Activated CD8-positive, alpha-beta memory T cell treated with anti-CD3 and anti-CD28 coated beads for 36 hours (primary cell): Measurements from ENCODE around the gene PLCG2. TPM values are rescaled to one million over a fixed set of nuclear protein-coding genes. Genes with fewer than 3 reads are reported as not detected.

ENCODE experiments used
- CTCF ChIA-PET: fragments of 350-600 bp; sonication (Branson Sonifier 250); formaldehyde crosslinking; loops from one replicate; lab custom pipeline; 2021; ENCODE audit warnings: antibody characterized with exemption; lab: Charles Lee
- POLR2A ChIA-PET: fragments of 350-600 bp; sonication (Branson Sonifier 250); formaldehyde crosslinking; loops from one replicate; lab custom pipeline; 2021; ENCODE audit warnings: antibody characterized with exemption; lab: Charles Lee
- total RNA-seq, 2 experiments: library from RNA; stranded (reverse); gene quantifications; one replicate each; pipeline ENCODE4 v1.2.3, GENCODE V29; 2021

PLCG2 gene
- total RNA-seq, 2 experiments from 2014 or later = 16.6 to 18.2 TPM

- CTCF ChIA-PET = no interaction called here
- POLR2A ChIA-PET = no interaction called here
Measured at GRCh38 chr16:81879625-81880024, 100.5 kb downstream of the PLCG2 start.

DNA sequence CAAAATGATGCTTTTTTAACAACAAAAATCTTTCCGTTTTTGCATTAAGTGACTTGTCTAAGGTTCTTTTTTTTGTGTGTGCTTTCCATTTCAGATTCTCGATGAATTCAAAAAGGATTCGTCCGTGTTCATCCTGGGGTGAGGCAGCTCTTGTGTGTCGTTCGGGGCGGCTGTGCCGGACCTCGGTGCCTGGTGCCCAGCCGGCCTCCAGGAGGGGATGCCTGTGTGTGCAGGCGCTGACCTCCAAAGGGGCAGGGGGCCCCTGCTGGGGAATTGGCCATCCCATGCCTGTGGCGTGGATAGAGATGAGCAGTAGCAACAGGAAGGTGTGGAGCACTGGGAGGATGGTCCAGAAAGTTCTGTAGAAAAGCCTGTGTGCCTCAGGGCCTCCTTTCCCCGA lies 101.7 kb downstream of the PLCG2 start:
- CTCF ChIA-PET = no interaction called here
- POLR2A ChIA-PET = no interaction called here

- CTCF ChIA-PET = no interaction called here
- POLR2A ChIA-PET = no interaction called here
Measured at GRCh38 chr16:81881228-81881627, 102.1 kb downstream of the PLCG2 start.

GRCh38 chr16:81882559-81882958 lies 103.5 kb downstream of the PLCG2 start:
- ChIA-PET CTCF (no interaction called here), POLR2A (no interaction called here)

DNA sequence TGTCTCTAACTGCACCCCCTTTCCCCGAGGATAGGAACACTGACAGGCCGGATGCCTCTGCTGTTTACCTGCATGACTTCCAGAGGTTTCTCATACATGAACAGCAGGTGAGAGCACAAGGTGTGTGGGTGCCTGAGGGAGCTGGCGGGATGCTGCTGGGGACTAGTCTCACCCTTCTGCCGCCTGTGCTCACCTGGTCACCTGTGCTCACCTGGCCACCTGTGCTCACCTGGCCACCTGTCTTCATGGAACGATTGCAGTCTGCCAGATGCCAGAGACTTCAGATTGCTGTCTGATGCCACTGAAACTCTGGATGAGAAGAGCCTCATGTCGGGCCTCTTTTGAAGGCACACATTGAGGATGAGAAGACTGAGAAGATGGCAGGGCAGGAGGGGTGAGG lies 104.1 kb downstream of the PLCG2 start:
- POLR2A ChIA-PET = no interaction called here
- CTCF ChIA-PET = no interaction called here

- ChIA-PET CTCF (interaction anchor here (0.7 kb wide), 1 partner anchor 10 kb away, joined by 3 read pairs; no protein-coding TSS in a partner anchor), POLR2A (no interaction called here)
Measured at GRCh38 chr16:81885976-81886586, 107.0 kb downstream of the PLCG2 start.

GRCh38 chr16:81888520-81889394 lies 109.7 kb downstream of the PLCG2 start:
- CTCF ChIA-PET = interaction anchor here (0.5 to 1.0 kb wide), 2 partner anchors 148 to 342 kb away, joined by 3 read pairs; no protein-coding TSS in a partner anchor
- POLR2A ChIA-PET = no interaction called here

- ChIA-PET POLR2A (no interaction called here), CTCF (interaction anchor here (0.7 kb wide), 1 partner anchor 336 kb away, joined by 3 read pairs; no protein-coding TSS in a partner anchor)
Measured at GRCh38 chr16:81891736-81892364, 112.8 kb downstream of the PLCG2 start.

- ChIA-PET POLR2A (no interaction called here), CTCF (no interaction called here)
Measured at GRCh38 chr16:81894592-81894991, 115.5 kb downstream of the PLCG2 start.

DNA sequence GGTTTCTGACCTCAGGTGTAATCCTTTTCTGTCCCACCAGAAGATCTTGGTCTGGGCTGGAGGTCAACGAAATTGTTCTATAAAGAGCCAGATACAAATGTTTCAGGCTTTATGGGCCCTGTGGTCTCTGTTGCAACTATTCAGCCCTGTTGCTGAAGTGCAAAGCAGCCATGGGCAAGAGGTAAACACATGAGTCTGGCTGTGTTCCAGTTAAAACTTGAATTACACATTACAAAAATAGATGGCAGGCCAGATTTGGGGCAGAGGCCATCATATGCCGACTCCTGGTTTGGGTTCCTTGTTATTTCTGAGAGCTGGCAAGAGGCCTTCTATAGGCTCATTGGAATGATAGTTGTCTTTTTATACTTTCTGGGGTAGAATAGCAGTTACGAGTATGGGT lies 117.8 kb downstream of the PLCG2 start:
- POLR2A ChIA-PET = no interaction called here
- CTCF ChIA-PET = interaction anchor here (0.6 kb wide), 1 partner anchor 10 kb away, joined by 3 read pairs; no protein-coding TSS in a partner anchor

- ChIA-PET CTCF (no interaction called here), POLR2A (no interaction called here)
Measured at GRCh38 chr16:81899601-81900000, 120.5 kb downstream of the PLCG2 start.

GRCh38 chr16:81900014-81900413 lies 120.9 kb downstream of the PLCG2 start:
- ChIA-PET CTCF (no interaction called here), POLR2A (no interaction called here)

DNA sequence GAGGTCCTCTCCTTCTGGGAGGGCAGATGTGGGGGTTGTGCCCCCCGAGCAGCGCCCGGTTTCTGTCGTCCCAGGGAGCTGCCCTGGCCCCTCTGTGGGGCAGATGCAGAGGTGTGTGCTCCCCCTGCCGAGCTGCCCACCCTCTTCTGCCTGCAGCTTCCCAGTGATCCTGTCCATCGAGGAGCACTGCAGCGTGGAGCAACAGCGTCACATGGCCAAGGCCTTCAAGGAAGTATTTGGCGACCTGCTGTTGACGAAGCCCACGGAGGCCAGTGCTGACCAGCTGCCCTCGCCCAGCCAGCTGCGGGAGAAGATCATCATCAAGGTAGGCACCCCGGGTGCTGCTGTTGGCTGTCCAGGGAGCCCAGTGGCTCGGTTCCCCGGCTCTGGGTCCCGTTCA lies 121.4 kb downstream of the PLCG2 start:
- ChIA-PET POLR2A (no interaction called here), CTCF (no interaction called here)

DNA sequence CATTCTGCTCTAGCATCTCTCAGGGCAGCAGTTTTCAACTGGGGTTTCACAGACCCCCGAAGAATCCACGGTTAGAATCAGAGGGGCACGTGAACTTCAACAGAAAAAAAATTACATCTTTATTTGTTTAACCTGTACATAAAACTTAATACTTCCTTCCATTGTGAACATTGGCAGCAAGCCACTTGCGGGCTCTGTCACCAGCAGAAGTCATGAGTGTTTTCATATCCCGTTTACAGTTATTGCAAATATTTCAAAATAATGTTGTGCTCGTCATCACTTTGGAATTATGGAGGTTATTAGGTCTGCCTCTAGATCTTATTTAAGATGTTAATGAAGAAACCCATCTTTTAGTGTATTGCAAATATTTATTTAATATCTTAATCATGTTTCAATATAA lies 122.4 kb downstream of the PLCG2 start:
- CTCF ChIA-PET = no interaction called here
- POLR2A ChIA-PET = no interaction called here

DNA sequence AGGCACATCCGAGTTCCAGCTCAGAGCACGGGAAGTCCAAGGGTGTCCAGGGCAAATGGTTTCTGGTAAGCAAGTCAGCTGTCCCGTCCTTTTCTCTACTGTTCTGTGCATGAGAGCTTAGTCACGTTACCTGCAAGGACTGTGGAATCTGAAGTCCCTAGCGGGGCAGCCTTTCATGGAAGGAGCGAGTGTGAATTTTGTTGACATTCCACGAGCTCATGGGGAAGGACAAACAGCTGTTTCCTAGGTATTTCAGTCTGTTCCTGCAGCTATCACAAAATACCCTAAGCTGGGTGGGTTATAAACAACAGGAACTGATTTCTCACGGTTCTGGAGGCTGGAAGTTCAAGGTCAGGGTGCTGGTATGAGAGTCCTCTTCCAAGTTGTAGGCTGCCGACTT lies 122.9 kb downstream of the PLCG2 start:
- CTCF ChIA-PET = no interaction called here
- POLR2A ChIA-PET = no interaction called here

DNA sequence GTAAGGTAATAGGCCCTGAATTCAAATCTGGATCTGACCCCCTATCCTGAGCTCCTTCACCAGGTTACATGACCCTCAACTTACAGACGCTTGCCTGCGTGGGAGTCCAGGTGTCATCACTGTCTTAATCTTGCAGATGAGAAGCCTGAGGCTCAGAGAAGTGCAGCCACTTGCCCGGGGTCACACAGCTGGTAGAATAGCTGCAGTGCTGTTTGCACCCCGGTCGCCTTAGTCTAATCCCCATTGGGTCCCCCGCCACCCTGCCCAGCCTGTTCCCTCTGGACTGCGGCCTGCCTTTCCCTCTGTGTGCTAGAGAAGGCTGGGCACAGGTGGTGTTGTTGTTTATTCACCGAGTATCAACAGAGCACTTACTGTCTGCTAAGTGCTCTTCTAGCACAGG lies 125.2 kb downstream of the PLCG2 start:
- POLR2A ChIA-PET = no interaction called here
- CTCF ChIA-PET = no interaction called here

DNA sequence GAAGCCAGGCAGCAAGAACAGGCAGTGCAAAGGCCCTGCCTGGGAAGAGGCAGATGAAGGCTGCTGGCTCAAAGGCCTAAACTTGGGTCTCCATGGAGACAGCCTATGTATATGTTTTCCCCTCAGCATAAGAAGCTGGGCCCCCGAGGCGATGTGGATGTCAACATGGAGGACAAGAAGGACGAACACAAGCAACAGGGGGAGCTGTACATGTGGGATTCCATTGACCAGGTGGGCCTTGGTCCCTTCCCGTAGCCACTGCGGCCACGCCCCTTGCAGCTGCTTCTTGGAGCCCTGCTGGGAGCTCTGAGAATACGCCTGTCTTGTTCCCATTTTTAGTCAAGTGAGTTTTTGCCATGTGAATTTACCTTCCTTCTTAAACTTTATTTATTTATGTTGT lies 126.2 kb downstream of the PLCG2 start:
- POLR2A ChIA-PET = no interaction called here
- CTCF ChIA-PET = no interaction called here

DNA sequence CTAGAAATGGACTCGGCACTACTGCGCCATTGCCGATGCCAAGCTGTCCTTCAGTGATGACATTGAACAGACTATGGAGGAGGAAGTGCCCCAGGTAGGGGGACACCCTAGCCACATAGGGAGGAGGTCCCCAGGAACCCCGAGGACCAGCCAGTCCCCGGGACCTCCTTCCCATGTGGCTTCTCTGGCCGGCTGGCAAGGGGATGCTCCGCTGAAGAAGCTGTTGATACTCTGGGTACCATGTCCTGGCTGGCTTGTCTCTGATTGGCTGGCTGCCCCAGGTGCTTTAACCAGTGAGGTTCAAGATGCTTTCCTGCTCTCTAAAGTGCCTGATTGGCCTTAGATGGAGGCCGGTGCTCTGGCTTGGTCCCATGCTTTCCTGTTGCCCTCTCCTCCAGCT lies 128.6 kb downstream of the PLCG2 start:
- CTCF ChIA-PET = no interaction called here

GRCh38 chr16:81908466-81909262 lies 129.6 kb downstream of the PLCG2 start:
- CTCF ChIA-PET = interaction anchor here (1.5 kb wide), 1 partner anchor 35 kb away, joined by 3 read pairs; no protein-coding TSS in a partner anchor
- POLR2A ChIA-PET = no interaction called here

More for the DNA sequence above, 128.6 kb downstream of the PLCG2 start:
- POLR2A ChIA-PET = no interaction called here
